ACHN (cell line): ENCODE results near the gene LMO4.
A peak's percentile ranks its signal among the peaks of the same experiment; 100 is the strongest.

Experiments used
- DNase-seq: peaks from one replicate; pipeline ENCODE4 v3.0.0-alpha.2; 2015
- in situ Hi-C: cut with HindIII; loops from 2 replicates; pipeline ENCODE4 v1.10.0; 2017; ENCODE audit warnings: low sequenced_read_pairs, low pct_ligation_motif_present, low pct_unique_long_range_greater_than_20kb

The LMO4 gene

GRCh38 chr1:87325982-87326738 lies 2.5 kb upstream of the LMO4 start:
- in situ Hi-C loops = no loop called here
- peak; percentile 63 for DNase-seq

DNA sequence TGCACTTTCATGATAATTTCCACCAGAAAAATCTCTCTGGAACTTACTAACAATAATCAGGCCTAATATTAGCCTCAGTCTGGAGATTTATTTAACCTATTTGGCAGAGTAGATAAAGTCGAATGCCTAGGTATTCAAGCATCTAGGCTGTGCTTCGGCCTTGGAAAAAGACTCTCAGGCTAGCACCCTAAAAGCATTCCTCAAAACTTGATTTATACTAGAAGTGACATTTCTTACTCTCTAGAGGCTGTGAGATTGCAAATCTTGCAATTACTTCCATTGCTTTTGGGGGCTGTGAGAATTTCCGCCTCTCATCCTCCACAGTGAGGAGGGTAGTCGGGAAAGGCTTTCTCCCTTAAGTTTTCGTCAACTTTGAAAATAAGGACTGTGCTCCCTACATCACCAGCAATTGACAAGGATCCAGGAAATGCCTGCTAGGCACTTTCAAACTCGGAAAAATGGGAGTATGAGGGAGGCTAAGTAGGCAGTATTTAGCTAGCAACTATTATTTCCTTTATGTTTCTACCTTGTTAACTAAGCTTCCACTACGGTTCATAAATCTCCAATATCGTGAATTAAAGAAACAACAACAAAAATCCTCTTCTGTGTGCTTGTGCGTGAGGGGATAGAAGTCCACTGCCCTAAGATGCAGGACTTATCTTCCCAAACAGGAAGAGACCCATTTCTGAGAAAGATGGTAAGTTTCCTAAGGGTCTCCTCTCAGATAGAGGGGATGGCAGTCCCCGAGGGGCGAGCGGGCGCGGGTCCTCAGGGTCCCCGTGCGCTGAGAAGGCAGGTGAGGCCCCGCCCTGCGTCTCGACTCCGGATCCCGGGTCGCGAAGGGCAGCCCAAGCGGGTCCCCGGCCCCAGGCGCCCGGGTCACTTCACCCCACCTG lies 1.1 kb upstream of the LMO4 start:
- in situ Hi-C loops = no loop called here
- DNase-seq = peak; percentile 11

GRCh38 chr1:87329051-87329525 lies 408 bp downstream of the LMO4 start:
- DNase-seq = peak; percentile 25
- in situ Hi-C loops = no loop called here

GRCh38 chr1:87329526-87330056 lies 911 bp downstream of the LMO4 start:
- peak; percentile 10 for DNase-seq

GRCh38 chr1:87330057-87330884 lies 1.6 kb downstream of the LMO4 start:
- DNase-seq = peak; percentile 19
- in situ Hi-C loops = no loop called here

More at GRCh38 chr1:87329526-87330056, 911 bp downstream of the LMO4 start:
- in situ Hi-C loops = no loop called here

GRCh38 chr1:87330885-87331364 lies 2.2 kb downstream of the LMO4 start:
- DNase-seq = no peak
- in situ Hi-C loops = no loop called here

GRCh38 chr1:87331365-87332241 lies 2.9 kb downstream of the LMO4 start:
- peak; percentile 62 for DNase-seq

GRCh38 chr1:87333692-87334347 lies 5.1 kb downstream of the LMO4 start:
- in situ Hi-C loops = no loop called here
- no peak for DNase-seq

More at GRCh38 chr1:87331365-87332241, 2.9 kb downstream of the LMO4 start:
- in situ Hi-C loops = no loop called here

DNA sequence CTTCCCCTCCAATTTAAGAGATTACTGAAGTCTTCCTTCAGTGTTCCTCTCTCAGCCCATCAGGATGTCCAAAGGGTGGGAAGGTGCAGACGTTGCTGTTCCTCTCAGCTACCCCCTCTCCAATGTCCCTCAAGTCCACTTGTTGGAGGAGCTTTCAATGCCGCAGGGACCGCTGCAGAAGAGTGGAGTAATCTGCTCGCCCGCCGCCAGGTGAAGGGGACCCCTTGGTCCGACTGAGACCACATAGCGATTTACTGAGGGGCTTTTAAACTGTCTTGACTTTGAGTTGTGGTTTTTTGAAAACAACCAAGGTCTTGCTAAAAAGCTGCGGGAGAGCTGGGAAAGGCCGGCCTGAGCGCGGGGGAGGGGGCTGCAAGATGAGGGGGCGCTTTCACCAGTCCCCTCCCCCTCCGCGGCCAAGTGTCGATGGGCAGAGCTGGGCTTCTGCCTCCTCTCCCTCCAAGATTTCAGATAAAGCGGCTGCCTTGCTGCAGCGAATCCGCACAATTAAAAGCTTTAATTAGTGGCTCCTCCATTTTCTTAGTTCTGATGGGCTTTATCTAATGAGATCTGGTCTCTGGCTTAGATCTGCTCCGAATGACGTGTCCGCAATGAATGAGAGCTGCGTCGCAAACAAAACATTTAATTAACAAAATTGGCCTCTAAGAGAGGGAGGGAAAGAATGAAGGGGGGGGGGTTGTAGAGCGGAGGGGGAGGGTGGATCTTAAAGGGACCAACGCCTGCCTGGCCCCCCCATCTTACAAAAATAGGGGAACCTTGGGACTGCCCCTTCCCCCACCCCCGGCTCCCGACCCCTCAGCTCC lies 5.9 kb downstream of the LMO4 start:
- in situ Hi-C loops = no loop called here
- no peak for DNase-seq

- peak; percentile 56 for DNase-seq
- in situ Hi-C loops = no loop called here
Measured at GRCh38 chr1:87335175-87335884, 6.7 kb downstream of the LMO4 start.

DNA sequence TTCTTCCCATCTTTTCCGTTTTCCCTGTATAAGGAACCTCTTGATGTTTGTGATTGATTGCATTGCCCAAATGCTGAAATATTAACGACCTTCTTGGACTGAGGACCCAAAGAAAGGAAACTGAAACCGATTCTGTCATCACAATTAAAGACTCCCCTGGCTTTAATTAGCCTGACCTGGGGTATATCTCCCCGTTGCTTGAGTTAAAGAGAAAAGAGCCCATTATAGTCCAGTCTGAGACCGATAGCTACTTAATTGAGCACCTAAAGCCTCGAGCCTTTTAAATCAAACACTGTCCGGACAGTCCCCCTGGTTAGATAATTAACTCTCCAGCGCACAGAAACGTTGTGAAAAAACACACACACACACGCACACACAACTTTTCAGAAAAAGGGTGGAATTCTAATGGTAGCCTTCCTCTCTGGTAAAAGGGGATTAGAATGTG lies 8.0 kb downstream of the LMO4 start:
- no peak for DNase-seq
- in situ Hi-C loops = no loop called here

GRCh38 chr1:87337606-87338005 lies 8.9 kb downstream of the LMO4 start:
- in situ Hi-C loops = no loop called here
- no peak for DNase-seq

GRCh38 chr1:87338566-87338965 lies 9.9 kb downstream of the LMO4 start:
- no peak for DNase-seq
- in situ Hi-C loops = no loop called here

- in situ Hi-C loops = no loop called here
- DNase-seq = no peak
Measured at GRCh38 chr1:87344231-87344630, 15.6 kb downstream of the LMO4 start.

DNA sequence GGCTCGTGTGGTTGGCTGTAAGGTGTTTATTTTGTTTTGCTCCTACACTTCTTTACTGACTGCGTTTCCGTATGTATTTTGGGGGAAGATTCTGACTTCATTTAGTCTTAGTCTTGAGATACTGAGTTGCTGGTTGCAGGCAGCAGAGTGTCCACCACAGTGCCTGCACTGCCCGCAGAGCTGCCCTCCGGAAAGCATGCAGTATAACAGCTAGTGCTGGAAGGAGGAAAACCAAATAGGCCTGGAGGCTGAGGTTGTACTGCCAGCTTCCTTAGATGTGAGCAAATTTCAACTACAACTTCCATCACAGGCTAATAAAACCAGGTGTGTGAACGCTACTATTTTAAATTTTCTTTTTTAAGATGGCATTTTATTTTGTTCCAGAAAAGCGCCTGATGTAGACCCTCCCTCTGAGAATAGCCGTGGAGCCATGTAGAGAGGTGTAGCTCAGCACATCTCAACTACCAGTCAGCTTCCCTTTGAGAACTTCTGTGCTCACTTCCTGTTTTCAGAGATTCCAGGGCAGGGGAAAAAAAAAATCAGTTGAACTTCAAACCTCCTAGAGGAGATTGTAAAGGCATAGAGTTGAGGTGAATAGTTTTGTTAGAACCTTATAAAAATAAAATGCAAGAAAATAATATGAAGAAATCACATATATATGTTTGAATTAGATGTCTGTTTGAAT lies 17.6 kb downstream of the LMO4 start:
- DNase-seq = no peak
- in situ Hi-C loops = no loop called here
